Fibroblast of skin of left quadriceps (primary cell): Measurements from ENCODE around the gene CCDC186.

Source experiments
- DNase-seq, 2 experiments: peaks; one replicate each; pipeline ENCODE4 v3.0.0-alpha.2; 2013; ENCODE audit warnings: low read depth in 2 of 2

Gene CCDC186

GRCh38 chr10:114173921-114174694, at the start of gene CCDC186:
TSS of gene CCDC186 (minus strand) at chr10:114174203. CDS start at chr10:114163268, 10,935 bp downstream.
- DNase-seq = peak; percentile 48 to 63

GRCh38 chr10:114223066-114223465, 49.1 kb upstream of the CCDC186 start:
- DNase-seq = no peak

DNA sequence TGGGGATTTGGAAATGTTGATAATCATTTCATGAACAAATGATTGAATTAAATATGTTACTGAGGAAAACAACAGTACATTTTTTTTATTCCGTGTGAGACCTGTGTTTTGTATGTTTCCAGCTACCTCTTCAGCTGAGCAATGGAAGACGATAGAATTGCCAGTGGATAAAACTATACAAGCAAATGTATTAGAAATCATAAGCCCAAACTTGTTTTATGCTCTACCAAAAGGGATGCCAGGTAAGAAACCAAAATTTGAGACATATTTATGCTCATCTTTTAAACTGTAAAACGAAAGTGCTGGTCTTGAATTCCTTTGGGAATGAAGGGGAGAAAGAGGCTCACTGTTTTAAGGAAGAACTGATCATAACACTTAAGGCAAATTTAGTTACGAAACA, 47.2 kb upstream of the CCDC186 start:
- no peak for DNase-seq

DNA sequence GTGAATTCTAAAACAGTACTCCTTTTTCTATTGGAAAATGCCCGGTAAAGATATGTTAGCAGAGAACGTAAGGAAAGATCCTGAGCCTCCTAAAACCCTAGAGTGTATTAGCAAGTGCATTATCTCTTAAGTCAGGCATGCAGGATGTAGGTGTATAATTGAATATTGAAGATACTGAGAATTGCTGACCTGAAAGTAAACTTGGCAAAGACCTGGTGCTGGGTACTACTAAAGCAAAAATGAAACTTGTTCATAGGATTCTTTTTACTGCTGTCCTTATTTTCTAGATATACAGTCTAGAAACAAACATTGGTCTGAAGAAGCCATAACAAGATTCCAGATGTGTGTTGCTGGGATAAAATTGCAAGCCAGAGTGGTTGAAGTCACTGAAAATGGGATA, 46.3 kb upstream of the CCDC186 start:
- no peak for DNase-seq

GRCh38 chr10:114215033-114215432, 41.0 kb upstream of the CCDC186 start:
- no peak for DNase-seq

- DNase-seq = no peak
Measured at GRCh38 chr10:114212153-114212552, 38.1 kb upstream of the CCDC186 start.

DNA sequence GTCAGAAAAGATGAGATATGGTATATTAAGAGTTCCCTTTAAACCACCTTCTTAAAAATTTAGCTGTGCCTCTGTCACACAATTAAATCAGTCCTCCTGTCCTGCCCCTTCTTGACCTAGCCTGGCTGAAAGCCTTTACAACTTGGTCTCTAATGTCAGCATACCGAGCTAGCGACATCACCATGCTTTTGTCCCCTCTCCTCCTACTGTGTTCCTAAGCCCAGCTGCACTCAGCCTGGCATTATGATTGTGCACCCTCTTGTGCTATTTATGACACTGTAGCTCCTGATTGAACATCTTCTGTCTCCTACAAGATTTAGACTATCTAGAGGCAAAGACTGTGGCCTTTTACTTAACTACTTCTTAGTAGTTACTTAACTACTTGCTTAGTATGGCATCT, 34.3 kb upstream of the CCDC186 start:
- no peak for DNase-seq

- no peak for DNase-seq
Measured at GRCh38 chr10:114207349-114207748, 33.3 kb upstream of the CCDC186 start.

- no peak for DNase-seq
Measured at GRCh38 chr10:114206902-114207301, 32.9 kb upstream of the CCDC186 start.

GRCh38 chr10:114202812-114203211, 28.8 kb upstream of the CCDC186 start:
- DNase-seq = no peak

GRCh38 chr10:114199239-114199638, 25.2 kb upstream of the CCDC186 start:
- no peak for DNase-seq

DNA sequence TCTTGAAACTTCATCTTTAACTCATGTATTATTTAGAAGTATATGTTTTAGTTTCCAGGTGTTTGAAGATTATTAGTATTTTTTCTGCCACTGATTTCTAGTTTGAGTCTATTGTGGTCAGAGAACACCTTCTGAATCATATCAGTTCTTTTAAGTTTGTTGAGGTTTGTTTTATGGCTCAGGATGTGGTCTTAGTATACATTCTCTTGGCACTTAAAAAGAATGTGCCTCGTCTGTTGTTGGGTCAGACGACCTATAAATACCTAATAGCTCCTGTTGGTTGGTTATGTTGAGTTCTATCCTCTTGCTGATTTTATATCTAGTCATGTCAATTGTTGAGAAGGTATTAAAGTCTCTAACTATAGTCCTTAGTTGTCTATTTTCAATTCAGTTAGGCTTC, 21.1 kb upstream of the CCDC186 start:
- no peak for DNase-seq

- DNase-seq = no peak
Measured at GRCh38 chr10:114189700-114190099, 15.7 kb upstream of the CCDC186 start.

GRCh38 chr10:114188900-114189299, 14.9 kb upstream of the CCDC186 start:
- no peak for DNase-seq

- DNase-seq = no peak
Measured at GRCh38 chr10:114188001-114188400, 14.0 kb upstream of the CCDC186 start.

GRCh38 chr10:114184276-114184675, 10.3 kb upstream of the CCDC186 start:
- DNase-seq = no peak

GRCh38 chr10:114183563-114183962, 9.6 kb upstream of the CCDC186 start:
- DNase-seq = no peak

DNA sequence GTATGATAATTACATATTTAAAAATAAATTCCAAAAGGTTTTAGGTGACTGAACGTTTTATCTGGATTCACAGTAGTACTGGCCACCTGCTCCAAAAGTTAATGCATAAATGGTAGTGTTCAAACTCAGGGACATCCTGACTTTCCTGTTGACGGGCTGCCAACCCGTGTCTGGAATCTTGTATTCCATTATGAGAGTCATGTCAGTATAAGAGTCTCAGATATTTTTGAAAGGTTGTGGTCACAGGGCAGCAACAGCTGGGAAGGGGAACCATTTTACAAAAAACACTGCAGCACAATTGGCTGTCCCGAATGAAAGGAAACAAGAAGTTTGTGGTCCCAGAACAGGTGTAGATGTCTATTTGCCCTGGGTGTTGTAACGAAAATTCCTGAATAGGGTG, 8.0 kb upstream of the CCDC186 start:
- DNase-seq = no peak

- DNase-seq = no peak
Measured at GRCh38 chr10:114180937-114181336, 6.9 kb upstream of the CCDC186 start.

DNA sequence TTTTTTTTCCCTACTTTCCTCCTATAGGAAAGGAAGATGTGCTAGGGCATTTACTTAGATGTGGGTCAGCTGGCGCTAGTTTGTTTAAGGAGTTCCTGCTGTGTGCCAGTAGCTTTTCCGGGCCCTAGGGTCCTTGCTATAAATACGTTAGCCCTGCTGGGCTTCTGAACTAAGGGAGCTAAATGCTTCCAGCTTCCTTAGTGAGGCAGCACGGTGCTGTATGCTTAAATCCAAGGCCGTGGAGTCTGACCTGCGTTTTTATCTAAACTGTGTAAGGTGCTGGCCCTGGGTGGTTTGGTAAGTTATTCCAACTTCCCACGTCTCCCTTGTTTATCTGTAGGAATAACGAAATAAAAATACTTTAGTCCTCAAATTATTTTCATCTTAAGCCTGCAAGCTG, 5.7 kb upstream of the CCDC186 start:
- DNase-seq = no peak

- DNase-seq = no peak
Measured at GRCh38 chr10:114179148-114179547, 5.1 kb upstream of the CCDC186 start, which contains the start of gene TDRD1. TSS of gene TDRD1 (plus strand) at chr10:114179353. CDS start at chr10:114187832, 8,479 bp downstream.

DNA sequence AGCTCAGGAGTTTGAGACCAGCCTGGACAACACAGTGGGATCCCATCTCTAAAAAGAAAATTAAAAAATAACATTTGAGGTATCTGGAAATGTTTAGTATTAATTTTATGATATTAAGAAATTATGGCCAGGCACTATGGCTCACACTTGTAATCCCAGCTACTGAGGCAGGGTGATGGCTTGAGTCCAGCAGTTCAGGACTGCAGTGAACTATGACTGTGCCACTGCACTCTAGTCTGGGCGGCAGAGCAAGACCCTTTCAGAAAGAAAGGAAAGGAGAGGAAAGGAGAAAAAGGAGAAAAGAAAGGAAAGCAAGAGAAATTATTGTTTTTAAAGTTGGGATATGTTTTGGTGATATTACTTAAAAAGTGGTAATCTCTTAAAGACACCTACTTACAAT, 2.5 kb upstream of the CCDC186 start:
- DNase-seq = no peak

- no peak for DNase-seq
Measured at GRCh38 chr10:114175667-114176066, 1.7 kb upstream of the CCDC186 start.

- no peak for DNase-seq
Measured at GRCh38 chr10:114174695-114175188, 739 bp upstream of the CCDC186 start.
